IMR-90 (cell line): ENCODE measurements around the gene ZBTB39. TPM values are rescaled to one million over a fixed set of nuclear protein-coding genes. Genes with fewer than 3 reads are reported as not detected.

Experiments used
- ATAC-seq: fragments of 200-7000 bp; cut with Tn5 transposase; 2 replicates; pipeline ENCODE4 v1.9.1; 2020; ENCODE audit warnings: low read depth, mild to moderate bottlenecking, moderate library complexity
- BruUV-seq: library from RNA; stranded (reverse); fragments of 400-500 nt; replicated peaks from 2 replicates; lab custom pipeline; 2021; lab: Mats Ljungman, UMichigan
- CTCF ChIA-PET: fragments of 300-600 bp; formaldehyde crosslinking; extraction: SDS; loops from one replicate; lab custom pipeline; 2021; ENCODE audit warnings: antibody characterized with exemption; lab: Yijun Ruan, JAX
- POLR2A ChIA-PET: fragments of 300-600 bp; sonication (Branson Sonifier 250); formaldehyde crosslinking; loops from one replicate; lab custom pipeline; 2022; ENCODE audit warnings: antibody characterized with exemption; ENCODE audit not compliant: unreplicated experiment; lab: Charles Lee
- DNase-seq: peaks from one replicate; pipeline ENCODE4 v3.0.0; 2013
- H2AFZ ChIP-seq: replicated peaks from 2 replicates; pipeline ENCODE3; 2013; ENCODE audit warnings: low read length, mild to moderate bottlenecking; ENCODE audit not compliant: poor library complexity
- H2AK5ac ChIP-seq: 2 replicates; pipeline ENCODE4 v1.6.1; 2013; ENCODE audit warnings: low read depth, low read length, inconsistent platforms
- H2AK9ac ChIP-seq: replicated peaks from 2 replicates; pipeline ENCODE3; 2013; ENCODE audit warnings: mild to moderate bottlenecking, low read depth, low read length, moderate library complexity; ENCODE audit not compliant: poor library complexity
- H2BK120ac ChIP-seq: 2 replicates; pipeline ENCODE4 v1.6.1; 2013; ENCODE audit warnings: low read depth, low read length, inconsistent platforms
- H2BK15ac ChIP-seq: 3 replicates; pipeline ENCODE4 v1.6.1; 2013; ENCODE audit warnings: low read depth, low read length, inconsistent platforms
- H2BK20ac ChIP-seq: 2 replicates; pipeline ENCODE4 v1.6.1; 2013; ENCODE audit warnings: low read depth, mild to moderate bottlenecking, inconsistent platforms, low read length, moderate library complexity
- H2BK5ac ChIP-seq: 2 replicates; pipeline ENCODE4 v1.6.1; 2013; ENCODE audit warnings: mild to moderate bottlenecking, low read depth, low read length, inconsistent platforms; ENCODE audit not compliant: poor library complexity, severe bottlenecking
- H3K14ac ChIP-seq: replicated peaks from 2 replicates; pipeline ENCODE4 v1.6.1; 2013; ENCODE audit warnings: low read depth, low read length, inconsistent platforms
- H3K18ac ChIP-seq: 2 replicates; pipeline ENCODE4 v1.6.1; 2013; ENCODE audit warnings: low read depth, low read length, control low read depth
- H3K23ac ChIP-seq: 2 replicates; pipeline ENCODE4 v1.6.1; 2013; ENCODE audit warnings: low read depth, low read length, inconsistent platforms
- H3K27ac ChIP-seq: 2 replicates; pipeline ENCODE4 v1.5.1; 2013; ENCODE audit warnings: mild to moderate bottlenecking, control low read depth, low read length; ENCODE audit not compliant: insufficient read depth
- H3K27me3 ChIP-seq: 2 replicates; pipeline ENCODE4 v1.6.1; 2013; ENCODE audit warnings: low read length; ENCODE audit not compliant: control insufficient read depth, insufficient read depth
- H3K36me3 ChIP-seq: 2 replicates; pipeline ENCODE4 v1.6.1; 2013; ENCODE audit warnings: low read length, mixed read lengths; ENCODE audit not compliant: control insufficient read depth, insufficient read depth
- H3K4ac ChIP-seq: 2 replicates; pipeline ENCODE4 v1.6.1; 2013; ENCODE audit warnings: low read depth, low read length, inconsistent platforms
- H3K4me1 ChIP-seq: 2 replicates; pipeline ENCODE4 v1.6.1; 2013; ENCODE audit warnings: low read length, mixed read lengths; ENCODE audit not compliant: control insufficient read depth, insufficient read depth
- H3K4me2 ChIP-seq: 2 replicates; pipeline ENCODE4 v1.6.1; 2013; ENCODE audit warnings: low read depth, mild to moderate bottlenecking, control low read depth, low read length, moderate library complexity
- H3K4me3 ChIP-seq: 2 replicates; pipeline ENCODE4 v1.5.1; 2013; ENCODE audit warnings: low read depth, mild to moderate bottlenecking, control low read depth, low read length, moderate library complexity; ENCODE audit not compliant: insufficient read depth
- H3K56ac ChIP-seq: 2 replicates; pipeline ENCODE4 v1.6.1; 2013; ENCODE audit warnings: low read length, inconsistent platforms; ENCODE audit not compliant: insufficient read depth; ENCODE audit errors: extremely low read depth
- H3K79me1 ChIP-seq, 2 experiments: 2 replicates each; pipeline ENCODE4 v1.6.1; 2013; ENCODE audit warnings: low read length in 2 of 2, inconsistent platforms in 1 of 2, low read depth in 1 of 2
- H3K9ac ChIP-seq: 2 replicates; pipeline ENCODE4 v1.6.1; 2013; ENCODE audit warnings: low read depth, low read length, control low read depth
- H3K9me1 ChIP-seq: 2 replicates; pipeline ENCODE4 v1.6.1; 2013; ENCODE audit warnings: low read length, inconsistent platforms; ENCODE audit not compliant: insufficient read depth
- H3K9me3 ChIP-seq: 2 replicates; pipeline ENCODE4 v1.6.1; 2013; ENCODE audit warnings: low read length; ENCODE audit not compliant: control insufficient read depth, insufficient read depth
- H4K20me1 ChIP-seq: 2 replicates; pipeline ENCODE4 v1.6.1; 2013; ENCODE audit warnings: low read length, inconsistent platforms; ENCODE audit not compliant: insufficient read depth
- H4K5ac ChIP-seq: 2 replicates; pipeline ENCODE4 v1.6.1; 2013; ENCODE audit warnings: mild to moderate bottlenecking, low read depth, low read length, control low read depth
- H4K8ac ChIP-seq, 2 experiments: 2 replicates each; pipeline ENCODE4 v1.6.1; 2013; ENCODE audit warnings: low read depth in 2 of 2, low read length in 2 of 2, control low read depth in 1 of 2, inconsistent platforms in 1 of 2
- H4K91ac ChIP-seq: 2 replicates; pipeline ENCODE4 v1.6.1; 2013; ENCODE audit warnings: low read depth, low read length, inconsistent platforms; ENCODE audit not compliant: insufficient read depth
- BHLHE40 ChIP-seq: fragments of 150-350 bp; IDR thresholded peaks from 2 replicates; pipeline ENCODE4 v1.6.1; 2016; ENCODE audit warnings: mild to moderate bottlenecking, low read depth, low read length
- CEBPB ChIP-seq: IDR thresholded peaks from 2 replicates; pipeline ENCODE4 v1.6.1; 2012; ENCODE audit warnings: low read depth, low read length, improper control_type of control experiment
- CHD1 ChIP-seq: IDR thresholded peaks from 2 replicates; pipeline ENCODE4 v1.6.1; 2012; ENCODE audit warnings: low read depth, low read length, improper control_type of control experiment
- FOS ChIP-seq: fragments of 150-350 bp; IDR thresholded peaks from 2 replicates; pipeline ENCODE4 v1.6.1; 2016; ENCODE audit warnings: low read depth, low read length
- MAFK ChIP-seq: IDR thresholded peaks from 2 replicates; pipeline ENCODE4 v1.6.1; 2012; ENCODE audit warnings: low read depth, low read length, improper control_type of control experiment
- MAZ ChIP-seq: IDR thresholded peaks from 2 replicates; pipeline ENCODE4 v1.6.1; 2012; ENCODE audit warnings: low read depth, mild to moderate bottlenecking, low read length, improper control_type of control experiment, moderate library complexity, borderline replicate concordance
- MXI1 ChIP-seq: IDR thresholded peaks from 2 replicates; pipeline ENCODE4 v1.6.1; 2012; ENCODE audit warnings: low read depth, mild to moderate bottlenecking, low read length, moderate library complexity, borderline replicate concordance
- NFE2L2 ChIP-seq: fragments of 150-350 bp; IDR thresholded peaks from 2 replicates; pipeline ENCODE4 v1.6.1; 2016; ENCODE audit warnings: low read depth, mild to moderate bottlenecking, low read length
- RAD21 ChIP-seq: IDR thresholded peaks from 2 replicates; pipeline ENCODE4 v1.6.1; 2012; ENCODE audit warnings: low read length, improper control_type of control experiment
- RCOR1 ChIP-seq: IDR thresholded peaks from 2 replicates; pipeline ENCODE4 v1.6.1; 2012; ENCODE audit warnings: mild to moderate bottlenecking, low read length, improper control_type of control experiment; ENCODE audit not compliant: insufficient replicate concordance
- RFX5 ChIP-seq: IDR thresholded peaks from 2 replicates; pipeline ENCODE4 v1.8.0; 2012; ENCODE audit warnings: low read depth, mild to moderate bottlenecking, low read length, moderate library complexity
- SMC3 ChIP-seq: fragments of 150-350 bp; IDR thresholded peaks from 2 replicates; pipeline ENCODE4 v1.6.1; 2016; ENCODE audit warnings: low read depth, mild to moderate bottlenecking, antibody characterized with exemption, low read length, moderate library complexity
- WGBS, 2 experiments: methylation state at CpG; one replicate each; pipeline versions ENCODE4 v1.1.5 to v1.1.7; 2013; ENCODE audit warnings: missing lambda C conversion rate in 2 of 2; ENCODE audit not compliant: insufficient read length in 1 of 2; ENCODE audit errors: extremely low coverage in 2 of 2; 5-methylcytosine and 5-hydroxymethylcytosine counted together
- dilution Hi-C: fragments of 300-500 bp; cut with HindIII; formaldehyde crosslinking; loops from one replicate; pipeline ENCODE4 v1.14.3; 2018; ENCODE audit warnings: low sequenced_read_pairs; ENCODE audit not compliant: unreplicated experiment
- in situ Hi-C: fragments of 300-500 bp; cut with MboI; formaldehyde crosslinking; loops from 3 replicates; pipeline ENCODE4 v1.14.3; 2019; ENCODE audit warnings: low sequenced_read_pairs, inconsistent platforms, mixed read lengths
- intact Hi-C: fragments of 100-400 bp; cut with micrococcal nuclease; formaldehyde crosslinking; loops from 2 replicates; pipeline ENCODE4 v1.10.0; 2022
- polyA plus RNA-seq, 3 experiments: library from polyadenylated mRNA; depleted of rRNA; stranded (reverse); fragments of >200 nt; gene quantifications; 2 replicates each; pipeline ENCODE4 v1.2.3, GENCODE V29; 2012; ENCODE audit warnings: low replicate concordance in 1 of 3
- total RNA-seq: library from RNA; depleted of rRNA; stranded (reverse); fragments of >200 nt; gene quantifications from 2 replicates; pipeline ENCODE4 v1.2.3, GENCODE V29; 2012
- TF ChIP-seq, protein P1 (sequence below): fragments of 150-350 bp; IDR thresholded peaks from 2 replicates; pipeline ENCODE4 v1.6.1; 2016; ENCODE audit warnings: low read depth, mild to moderate bottlenecking, low read length, moderate library complexity, borderline replicate concordance

ZBTB39 gene
- total and polyA plus RNA-seq, 2 of the 4 experiments (the other 2 are of a cell fraction): 4.0 to 5.2 TPM

DNA sequence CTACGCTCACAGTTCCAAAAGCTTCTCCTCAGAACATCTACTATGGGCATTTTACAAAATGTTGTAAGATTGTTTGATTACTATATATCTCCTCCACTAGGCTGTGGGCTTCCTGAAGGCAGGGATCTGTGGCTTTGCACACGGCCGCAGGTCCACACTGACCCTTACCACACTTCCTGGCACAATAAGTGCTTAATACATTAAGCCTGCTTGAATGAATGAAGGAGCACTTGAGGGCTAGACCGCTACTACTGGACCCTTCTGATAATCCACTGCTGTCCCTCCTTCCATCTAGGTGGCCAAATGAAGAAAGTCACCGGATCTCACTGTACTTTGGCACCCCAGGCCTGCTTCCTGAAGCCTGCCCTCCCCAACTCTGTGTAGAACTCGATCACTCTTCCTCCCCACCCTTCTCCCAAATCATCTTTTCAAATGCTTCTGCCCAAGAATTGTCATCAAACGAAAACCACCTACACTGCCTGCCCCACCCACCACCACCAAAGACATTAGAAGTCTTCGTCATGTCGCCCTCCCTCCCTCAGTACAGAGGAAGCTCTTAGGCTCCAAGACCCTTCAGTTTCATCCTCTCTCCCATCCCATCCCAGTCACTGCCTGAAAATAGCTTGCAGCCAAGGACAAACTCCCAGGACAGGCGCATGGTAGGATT, 596 bp upstream of the ZBTB39 start (continued):
- TF ChIP-seq RCOR1: no peak

- Histone ChIP-seq H2BK15ac (no peak overlapping the region), H4K5ac (no peak overlapping the region), H3K23ac (peak overlapping the region; percentile 38; the same call in 1 of the 2 replicates), H3K4ac (no peak overlapping the region), H3K27me3 (no peaks in the 10 kb centered on the region), H3K14ac (no peak overlapping the region), H3K27ac (no peak overlapping the region), H2BK20ac (no peak overlapping the region), H2AK5ac (no peak overlapping the region), H3K56ac (no peak overlapping the region), H2BK5ac (no peak overlapping the region), H4K20me1 (peaks cover 29% of the 10 kb centered on the region), H3K9ac (no peak overlapping the region), H2AK9ac (no peak overlapping the region), H3K9me1 (peaks cover 9% of the 10 kb centered on the region; the same call in 1 of the 2 replicates), H4K91ac (no peak overlapping the region), H3K18ac (no peak overlapping the region), H2BK120ac (no peak overlapping the region), H3K9me3 (no peaks in the 10 kb centered on the region), H3K36me3 (peaks cover 42% of the 10 kb centered on the region), H3K4me1 (peaks cover 12% of the 10 kb centered on the region), H2AFZ (no peak overlapping the region), H3K4me2 (no peak overlapping the region), H3K4me3 (no peak overlapping the region), H3K79me1 (peaks cover 34 to 68% of the 10 kb centered on the region in 2 experiments), H4K8ac (no peak overlapping the region)
- ChIA-PET POLR2A (no interaction called here), CTCF (interaction anchor here (0.8 kb wide), 1 partner anchor 58 kb away, joined by 3 read pairs; no protein-coding TSS in a partner anchor)
- dilution Hi-C loops (no loop called here), in situ Hi-C loops (loop anchor here (5.0 to 10.0 kb wide), 2 partner anchors 108 to 370 kb away; partner anchors contain the start of genes BAZ2A and STAT6), intact Hi-C loops (loop anchor here (5.0 to 10.0 kb wide), 2 partner anchors 162 to 360 kb away; partner anchors contain the start of gene ATP5F1B)
- DNase-seq: no peak
- TF ChIP-seq, protein P1, sequence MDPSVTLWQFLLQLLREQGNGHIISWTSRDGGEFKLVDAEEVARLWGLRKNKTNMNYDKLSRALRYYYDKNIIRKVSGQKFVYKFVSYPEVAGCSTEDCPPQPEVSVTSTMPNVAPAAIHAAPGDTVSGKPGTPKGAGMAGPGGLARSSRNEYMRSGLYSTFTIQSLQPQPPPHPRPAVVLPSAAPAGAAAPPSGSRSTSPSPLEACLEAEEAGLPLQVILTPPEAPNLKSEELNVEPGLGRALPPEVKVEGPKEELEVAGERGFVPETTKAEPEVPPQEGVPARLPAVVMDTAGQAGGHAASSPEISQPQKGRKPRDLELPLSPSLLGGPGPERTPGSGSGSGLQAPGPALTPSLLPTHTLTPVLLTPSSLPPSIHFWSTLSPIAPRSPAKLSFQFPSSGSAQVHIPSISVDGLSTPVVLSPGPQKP: no peak
- TF ChIP-seq RAD21 (no peak), NFE2L2 (no peak), CHD1 (no peak), BHLHE40 (no peak), CEBPB (no peak), MXI1 (no peak), FOS (no peak), MAFK (no peak), MAZ (no peak), RFX5 (no peak), SMC3 (no peak)
- no CpG with 5 or more reads among the region's 6 CpGs for WGBS, 2 experiments
- BruUV-seq: no TSS peak
- no peak for ATAC-seq
Measured at GRCh38 chr12:57004651-57005050, 1.7 kb downstream of the ZBTB39 start.
